K562 (cell line): ENCODE results near the gene DHPS. TPM values are rescaled to one million over a fixed set of nuclear protein-coding genes. Genes with fewer than 3 reads are reported as not detected.

Experiments
- ARNT ChIP-seq, 2 experiments: fragments of 450-650 bp; IDR thresholded peaks; 2 replicates each; pipeline ENCODE4 v1.6.1; 2016; ENCODE audit warnings: mild to moderate bottlenecking in 1 of 2
- EHMT2 ChIP-seq: fragments of 450-650 bp; IDR thresholded peaks from 2 replicates; pipeline ENCODE4 v1.6.1; 2018; ENCODE audit warnings: antibody characterized with exemption
- FOXK2 ChIP-seq, 2 experiments: fragments of 450-650 bp; IDR thresholded peaks in 1 of 2; conservative IDR thresholded peaks in 1 of 2; 2 replicates each; pipeline ENCODE4 v1.6.1; 2016; ENCODE audit warnings: low read depth in 2 of 2, mild to moderate bottlenecking in 1 of 2
- JUND ChIP-seq, 2 experiments: IDR thresholded peaks; 2 replicates in 1 of 2; 3 replicates in 1 of 2; pipeline ENCODE4 v1.6.1; 2011; ENCODE audit warnings: borderline replicate concordance in 2 of 2, low read depth in 2 of 2, low read length in 2 of 2, improper control_type of control experiment in 1 of 2, missing biosample characterization in 1 of 2, missing genetic modification characterization in 1 of 2, missing genetic modification reagents in 1 of 2
- MAFK ChIP-seq: IDR thresholded peaks from 2 replicates; pipeline ENCODE4 v1.6.1; 2011; ENCODE audit warnings: low read length, improper control_type of control experiment
- MYBL2 ChIP-seq, 2 experiments: fragments of 450-650 bp in 1 of 2; sonication (generic) in 1 of 2; formaldehyde crosslinking in 1 of 2; IDR thresholded peaks; 2 replicates each; pipeline versions ENCODE4 v1.6.1 to v1.8.1; 2017 to 2022; ENCODE audit warnings: borderline replicate concordance in 1 of 2, inconsistent platforms in 1 of 2, low read depth in 1 of 2, mild to moderate bottlenecking in 1 of 2, missing genetic modification reagents in 1 of 2, moderate library complexity in 1 of 2
- OTX1 ChIP-seq: fragments of 450-650 bp; formaldehyde crosslinking; IDR thresholded peaks from 2 replicates; pipeline ENCODE4 v1.4.0; 2022; ENCODE audit warnings: mild to moderate bottlenecking
- PCBP1 ChIP-seq: fragments of 200-400 bp; formaldehyde crosslinking; IDR thresholded peaks from 2 replicates; pipeline ENCODE4 v1.6.1; 2018; ENCODE audit warnings: mild to moderate bottlenecking, low read depth, low read length; ENCODE audit not compliant: poor library complexity, severe bottlenecking
- RBM34 ChIP-seq: fragments of 200-400 bp; formaldehyde crosslinking; IDR thresholded peaks from 2 replicates; pipeline ENCODE4 v1.6.1; 2018; ENCODE audit warnings: low read length, borderline replicate concordance; ENCODE audit not compliant: insufficient read depth
- REST ChIP-seq, 2 experiments: fragments of 450-650 bp; formaldehyde crosslinking in 1 of 2; IDR thresholded peaks; 2 replicates each; pipeline versions ENCODE4 v1.4.0 to v1.6.1; 2014 to 2020; ENCODE audit warnings: mild to moderate bottlenecking in 2 of 2, borderline replicate concordance in 1 of 2, low read depth in 1 of 2
- SAFB2 ChIP-seq: fragments of 200-400 bp; formaldehyde crosslinking; IDR thresholded peaks from 2 replicates; pipeline ENCODE4 v1.6.1; 2018; ENCODE audit warnings: borderline replicate concordance, low read length, low read depth, moderate library complexity; ENCODE audit not compliant: severe bottlenecking
- SMARCA4 ChIP-seq: fragments of 450-650 bp; IDR thresholded peaks from 2 replicates; pipeline ENCODE4 v1.6.1; 2016
- SREBF1 ChIP-seq: fragments of 150-350 bp; IDR thresholded peaks from 2 replicates; pipeline ENCODE4 v1.6.1; 2014; ENCODE audit warnings: antibody characterized with exemption, low read depth, low read length, borderline replicate concordance
- TAF1 ChIP-seq: IDR thresholded peaks from 2 replicates; pipeline ENCODE4 v1.6.1; 2011; ENCODE audit warnings: mild to moderate bottlenecking, low read length, moderate library complexity; ENCODE audit not compliant: insufficient read depth, control insufficient read depth, severe bottlenecking; ENCODE audit errors: extremely low read depth
- ZNF143 ChIP-seq: sonication (generic); formaldehyde crosslinking; IDR thresholded peaks from 2 replicates; pipeline ENCODE4 v1.9.0; 2022; ENCODE audit warnings: mild to moderate bottlenecking, missing genetic modification reagents
- ZNF232 ChIP-seq: sonication (generic); formaldehyde crosslinking; IDR thresholded peaks from 2 replicates; pipeline ENCODE4 v1.8.0; 2022; ENCODE audit warnings: mild to moderate bottlenecking, missing genetic modification reagents
- ZNF347 ChIP-seq: fragments of 450-650 bp; formaldehyde crosslinking; IDR thresholded peaks from 2 replicates; pipeline ENCODE4 v1.4.0; 2020; ENCODE audit warnings: low read depth, mild to moderate bottlenecking, moderate library complexity
- polyA plus RNA-seq, 8 experiments: library from polyadenylated mRNA; depleted of rRNA in 4 of 8; stranded (reverse) in 5 of 8; unstranded in 3 of 8; fragments of >200 nt; fragmentation: Nextera tagmentation in 2 of 8; fragmentation: Illumina TruSeq in 1 of 8; extraction: Ambion mirVana in 2 of 8; extraction: Trizol in 1 of 8; gene quantifications; 2 replicates each; pipeline versions ENCODE4 v1.2.1 to v1.2.3, GENCODE V29; 2011 to 2014; ENCODE audit warnings: inconsistent platforms in 1 of 8, missing spikeins in 1 of 8
- total RNA-seq, 7 experiments: library from RNA; depleted of rRNA in 6 of 7; stranded (reverse); fragments of >200 nt in 6 of 7; fragmentation: Illumina TruSeq in 2 of 7; extraction: Trizol in 2 of 7; gene quantifications; 2 replicates each; pipeline versions ENCODE4 v1.2.1 to v1.2.3, GENCODE V29; 2011 to 2021; ENCODE audit warnings: low replicate concordance in 1 of 7

The DHPS gene
- total and polyA plus RNA-seq, 9 of the 15 experiments (the other 6 are each of a cell fraction or from before 2014, with no cell fraction given) = 47.1 to 110 (median 79.9) TPM

- TF ChIP-seq PCBP1 (no peak), MAFK (0 out of 2 replicates have a peak, but pooled peaks have one; percentile 41), REST (IDR thresholded peaks at IDR 0.05; ENCODE audit: borderline replicate concordance) (peak; percentile 94), REST (CRISPR knock-in tag; IDR thresholded peaks at IDR 0.05; ENCODE audit: low read depth) (no peak), TAF1 (peak; percentile 78), EHMT2 (no peak), ARNT (IDR thresholded peaks at IDR 0.05) (peak; percentile 75 to 78), SMARCA4 (0 out of 2 replicates have a peak, but pooled peaks have one; percentile 36), ZNF347 (CRISPR knock-in tag) (no peak), MYBL2 (IDR thresholded peaks at IDR 0.05; ENCODE audit: low read depth) (peak; percentile 91), MYBL2 (CRISPR knock-in tag; IDR thresholded peaks at IDR 0.05; ENCODE audit: borderline replicate concordance) (no peak), FOXK2 (conservative IDR thresholded peaks at IDR 0.05 in 1 of 2, IDR thresholded peaks at IDR 0.05 in 1 of 2; ENCODE audit: low read depth in 2 of 2) (peak; percentile 87 to 96), RBM34 (no peak), ZNF232 (CRISPR knock-in tag) (no peak), JUND (IDR thresholded peaks at IDR 0.05; ENCODE audit: borderline replicate concordance, low read depth, low read length) (peak; percentile 62), JUND (tag; IDR thresholded peaks at IDR 0.05; ENCODE audit: borderline replicate concordance, low read depth, low read length) (no peak; the same call in 2 of the 3 replicates), SREBF1 (peak; percentile 59; the same call in 1 of the 2 replicates), ZNF143 (CRISPR knock-in tag) (no peak), SAFB2 (no peak), OTX1 (0 out of 2 replicates have a peak, but pooled peaks have one; percentile 50)
Measured at GRCh38 chr19:12722566-12723380, 41.1 kb upstream of the DHPS start (continued).
